DMS 273 (cell line): ENCODE results near the gene NUP210.

Experiments used
- DNase-seq: peaks from one replicate; lab custom pipeline; 2025; ENCODE audit not compliant: unreplicated experiment; lab: John Stamatoyannopoulos, UW

Gene NUP210

GRCh38 chr3:13325892-13326443 lies 94.2 kb downstream of the NUP210 start:
- no peak for DNase-seq

GRCh38 chr3:13324835-13325501 lies 95.2 kb downstream of the NUP210 start:
- DNase-seq, result no peak

- no peak for DNase-seq
Measured at GRCh38 chr3:13323822-13324221, 96.3 kb downstream of the NUP210 start.

- no peak for DNase-seq
Measured at GRCh38 chr3:13322324-13322723, 97.8 kb downstream of the NUP210 start.

- DNase-seq, result no peak
Measured at GRCh38 chr3:13319564-13320220, 100.4 kb downstream of the NUP210 start.

- no peak for DNase-seq
Measured at GRCh38 chr3:13318626-13319470, 101.3 kb downstream of the NUP210 start.

- no peak for DNase-seq
Measured at GRCh38 chr3:13317596-13318320, 102.4 kb downstream of the NUP210 start.

- DNase-seq, result no peak
Measured at GRCh38 chr3:13316603-13317002, 103.5 kb downstream of the NUP210 start.

GRCh38 chr3:13314877-13315276 lies 105.2 kb downstream of the NUP210 start:
- no peak for DNase-seq

GRCh38 chr3:13313813-13314212 lies 106.3 kb downstream of the NUP210 start:
- DNase-seq, result no peak

GRCh38 chr3:13309004-13309403 lies 111.1 kb downstream of the NUP210 start:
- no peak for DNase-seq

GRCh38 chr3:13308380-13308801 lies 111.7 kb downstream of the NUP210 start:
- peak; percentile 82 for DNase-seq

- no peak for DNase-seq
Measured at GRCh38 chr3:13307041-13307440, 113.1 kb downstream of the NUP210 start.

GRCh38 chr3:13305623-13306022 lies 114.5 kb downstream of the NUP210 start:
- peak; percentile 12 for DNase-seq

- no peak for DNase-seq
Measured at GRCh38 chr3:13303410-13303809, 116.7 kb downstream of the NUP210 start.

GRCh38 chr3:13301286-13301987 lies 118.7 kb downstream of the NUP210 start:
- DNase-seq, result peak; percentile 72

GRCh38 chr3:13300546-13301285 lies 119.4 kb downstream of the NUP210 start:
- no peak for DNase-seq

GRCh38 chr3:13299531-13300155 lies 120.5 kb downstream of the NUP210 start:
- peak; percentile 16 for DNase-seq

GRCh38 chr3:13296662-13297061 lies 123.5 kb downstream of the NUP210 start:
- peak; percentile 47 for DNase-seq
